H4 (cell line): ENCODE measurements around the gene FAM241A. TPM values are rescaled to one million over a fixed set of nuclear protein-coding genes. Genes with fewer than 3 reads are reported as not detected.

Source experiments
- DNase-seq: peaks from one replicate; pipeline ENCODE4 v3.0.0-alpha.2; 2015; ENCODE audit warnings: low spot score
- total RNA-seq: library from RNA; depleted of rRNA; stranded (reverse); fragments of >200 nt; shearing (Covaris generic); gene quantifications from 2 replicates; pipeline ENCODE4 v1.2.3, GENCODE V29; 2014; rRNA removed

Gene FAM241A
- total RNA-seq, 1 experiment from 2014 or later, result 2.6 TPM

DNA sequence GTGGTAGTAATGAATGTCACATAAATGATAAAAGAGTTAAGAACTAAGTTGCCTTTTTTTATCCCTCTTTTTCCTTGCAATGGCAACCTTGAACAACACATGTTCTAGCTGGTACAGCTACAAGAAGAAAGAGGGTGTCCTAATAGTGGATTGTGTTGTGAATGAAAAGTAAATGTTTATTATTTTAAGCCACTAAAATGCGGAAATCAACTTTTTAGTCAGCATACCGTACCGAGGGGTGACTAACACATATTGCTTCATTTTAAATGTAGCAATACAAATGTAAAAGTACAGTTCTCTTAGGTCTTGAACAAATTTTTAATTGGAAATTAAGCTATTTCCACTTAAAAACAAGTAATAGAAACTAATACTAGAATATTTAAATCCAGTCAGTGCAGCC, 68.6 kb downstream of the FAM241A start:
- DNase-seq, result peak; percentile 75

DNA sequence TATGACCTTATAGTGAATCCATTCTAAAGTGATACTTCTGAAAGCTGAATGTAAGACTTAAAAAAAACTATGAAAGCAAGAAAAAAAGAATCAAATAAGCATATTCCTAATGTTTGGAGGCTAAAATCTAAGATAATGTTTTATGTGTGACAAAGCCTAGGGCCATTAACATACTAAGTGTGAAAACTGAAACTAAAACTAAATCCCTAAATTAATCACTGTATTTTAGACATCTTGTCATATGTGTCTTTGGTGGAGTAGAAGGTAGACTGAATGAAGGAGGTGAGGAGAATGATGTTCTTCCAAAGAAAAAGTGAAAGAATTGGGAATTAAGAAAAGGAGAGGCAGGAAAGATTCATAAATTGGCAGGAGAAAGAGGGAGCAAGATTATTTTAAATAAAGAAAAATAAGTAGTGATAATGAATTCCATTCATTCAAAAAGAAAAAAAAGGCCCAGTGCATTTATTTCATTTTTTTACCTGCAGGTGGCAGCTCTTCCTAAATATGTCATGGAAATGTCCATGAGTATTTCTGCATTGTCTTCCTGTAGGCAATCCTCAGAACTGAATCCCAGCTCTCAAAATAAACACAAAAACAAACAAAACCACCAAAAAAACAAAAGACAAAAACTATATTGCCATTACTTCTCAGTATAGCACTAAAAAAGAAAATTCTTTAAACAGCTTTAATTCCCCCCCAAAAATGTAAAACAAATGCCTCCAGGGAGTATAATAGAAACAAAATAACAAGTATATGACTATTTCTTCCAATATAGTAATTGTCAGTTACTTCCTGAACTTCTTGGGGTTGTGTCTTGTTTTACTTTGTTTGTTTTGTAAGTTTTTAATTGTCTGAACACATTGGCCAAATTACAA, 69.4 kb downstream of the FAM241A start:
- DNase-seq, result peak; percentile 30

DNA sequence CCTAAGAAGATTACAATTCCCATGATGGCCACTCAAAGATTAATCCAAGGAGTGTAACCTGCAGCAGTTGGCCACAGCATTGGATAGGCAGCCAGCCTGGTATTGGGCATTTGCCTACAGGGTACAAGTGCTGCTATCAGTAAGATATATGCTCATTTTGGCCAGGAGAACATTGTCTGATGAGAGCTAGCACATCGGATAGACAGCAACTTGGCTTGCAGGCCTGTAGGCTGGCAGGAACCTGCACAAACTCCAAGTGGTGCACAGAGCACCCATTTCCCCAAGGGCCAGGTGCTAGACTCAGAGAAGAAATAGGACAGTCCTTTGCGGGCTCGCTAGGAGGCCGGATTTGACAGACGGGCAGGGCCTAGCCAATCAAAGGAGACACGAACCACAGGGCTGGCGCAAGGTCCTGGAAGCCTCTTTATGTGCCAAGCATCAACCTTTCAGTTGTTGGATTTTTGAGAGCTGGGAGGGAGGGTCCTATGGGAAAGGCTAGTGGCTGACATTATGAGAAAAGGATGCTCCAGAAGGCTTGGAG, 74.6 kb downstream of the FAM241A start:
- no peak for DNase-seq

DNA sequence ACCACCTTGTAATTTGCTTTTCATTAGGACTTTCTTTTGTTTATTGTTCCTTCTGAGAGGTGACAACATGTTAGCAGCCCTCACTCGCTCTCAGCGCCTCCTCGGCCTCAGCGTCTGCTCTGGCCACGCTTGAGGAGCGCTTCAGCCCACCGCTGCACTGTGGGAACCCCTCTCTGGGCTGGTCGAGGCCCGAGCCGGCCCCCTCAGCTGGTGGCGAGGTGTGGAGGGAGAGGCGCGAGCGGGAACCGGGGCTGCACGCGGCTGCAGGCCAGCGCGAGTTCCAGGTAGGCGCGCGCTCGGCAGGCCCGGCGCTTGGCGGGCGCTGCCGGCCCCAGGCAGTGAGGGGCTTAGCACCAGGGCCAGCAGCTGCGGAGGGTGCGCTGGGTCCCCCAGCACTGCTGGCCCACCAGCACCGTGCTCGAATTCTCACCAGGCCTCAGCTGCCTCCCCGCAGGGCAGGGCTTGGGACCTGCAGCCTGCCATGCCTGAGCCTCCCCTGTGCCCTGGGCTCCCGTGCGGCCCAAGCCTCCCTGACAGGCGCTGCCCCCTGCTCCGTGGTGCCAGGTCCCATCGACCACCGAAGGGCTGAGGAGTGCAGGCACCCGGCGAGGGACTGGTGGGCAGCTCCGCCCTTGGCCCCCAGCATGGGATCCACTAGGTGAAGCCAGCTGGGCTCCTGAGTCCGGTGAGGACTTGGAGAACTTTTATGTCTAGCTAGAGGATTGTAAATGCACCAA, 77.1 kb downstream of the FAM241A start:
- DNase-seq, result no peak

DNA sequence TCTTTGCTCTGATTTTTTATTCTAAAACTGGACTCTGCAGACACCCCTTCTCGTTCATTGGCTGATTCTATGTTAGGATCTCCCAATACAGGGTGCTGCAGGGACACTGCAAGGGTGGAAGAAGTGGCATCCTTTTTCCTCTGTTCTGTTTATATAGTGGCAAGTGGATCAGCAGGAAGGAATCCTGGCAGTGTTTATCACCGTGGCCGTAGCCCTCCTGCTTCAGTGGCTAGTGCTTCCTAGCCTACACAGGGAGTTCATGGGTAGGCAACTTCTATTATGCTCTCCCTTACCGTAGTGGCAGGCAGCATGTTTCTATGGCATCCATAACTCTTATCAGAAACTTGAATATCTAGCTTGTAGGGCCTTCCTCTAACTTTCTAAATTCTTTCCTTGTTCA, 79.9 kb downstream of the FAM241A start:
- no peak for DNase-seq

DNA sequence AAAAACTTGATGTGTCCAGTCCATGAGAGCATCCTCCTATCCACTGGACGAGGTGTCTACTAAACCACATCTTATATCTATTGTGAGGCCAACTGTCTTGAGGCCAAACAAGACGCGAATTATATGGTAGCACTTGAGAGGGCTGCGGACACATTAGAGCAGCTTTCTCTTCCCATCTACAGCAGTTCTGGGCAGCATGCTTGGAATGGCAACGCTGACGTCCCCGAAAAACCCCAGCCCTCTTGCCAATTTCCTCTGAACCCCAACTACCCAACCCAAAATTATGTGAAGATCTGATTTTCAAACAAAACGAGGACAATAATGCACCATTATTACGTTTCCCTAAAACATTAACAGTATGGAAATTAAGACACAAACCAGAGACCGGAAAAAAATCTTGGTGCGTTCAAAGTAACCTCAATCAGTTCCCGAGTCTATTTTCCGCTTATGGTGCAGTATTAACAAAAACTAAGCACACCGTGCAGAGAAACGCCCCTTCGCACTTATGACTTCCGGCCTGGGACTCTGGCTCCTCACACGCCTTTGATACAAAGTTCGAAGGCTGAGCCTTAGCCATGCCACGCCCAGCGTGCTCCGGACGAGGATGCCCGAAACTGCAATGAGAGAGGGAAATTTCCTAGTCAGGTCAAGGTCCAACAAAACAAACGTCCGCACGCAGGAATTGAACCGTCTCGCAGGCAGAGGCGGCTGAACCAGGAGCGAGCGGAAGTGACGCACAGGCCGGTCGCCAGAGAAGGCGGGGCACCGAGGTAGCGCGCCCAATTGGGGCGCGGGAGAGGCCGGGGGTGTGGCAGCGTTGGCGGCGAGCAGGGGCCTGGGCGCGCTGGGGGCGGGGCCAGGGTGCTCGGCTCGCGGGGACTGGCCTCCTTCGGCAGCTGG, 85.9 kb downstream of the FAM241A start:
- DNase-seq, result peak; percentile 96

DNA sequence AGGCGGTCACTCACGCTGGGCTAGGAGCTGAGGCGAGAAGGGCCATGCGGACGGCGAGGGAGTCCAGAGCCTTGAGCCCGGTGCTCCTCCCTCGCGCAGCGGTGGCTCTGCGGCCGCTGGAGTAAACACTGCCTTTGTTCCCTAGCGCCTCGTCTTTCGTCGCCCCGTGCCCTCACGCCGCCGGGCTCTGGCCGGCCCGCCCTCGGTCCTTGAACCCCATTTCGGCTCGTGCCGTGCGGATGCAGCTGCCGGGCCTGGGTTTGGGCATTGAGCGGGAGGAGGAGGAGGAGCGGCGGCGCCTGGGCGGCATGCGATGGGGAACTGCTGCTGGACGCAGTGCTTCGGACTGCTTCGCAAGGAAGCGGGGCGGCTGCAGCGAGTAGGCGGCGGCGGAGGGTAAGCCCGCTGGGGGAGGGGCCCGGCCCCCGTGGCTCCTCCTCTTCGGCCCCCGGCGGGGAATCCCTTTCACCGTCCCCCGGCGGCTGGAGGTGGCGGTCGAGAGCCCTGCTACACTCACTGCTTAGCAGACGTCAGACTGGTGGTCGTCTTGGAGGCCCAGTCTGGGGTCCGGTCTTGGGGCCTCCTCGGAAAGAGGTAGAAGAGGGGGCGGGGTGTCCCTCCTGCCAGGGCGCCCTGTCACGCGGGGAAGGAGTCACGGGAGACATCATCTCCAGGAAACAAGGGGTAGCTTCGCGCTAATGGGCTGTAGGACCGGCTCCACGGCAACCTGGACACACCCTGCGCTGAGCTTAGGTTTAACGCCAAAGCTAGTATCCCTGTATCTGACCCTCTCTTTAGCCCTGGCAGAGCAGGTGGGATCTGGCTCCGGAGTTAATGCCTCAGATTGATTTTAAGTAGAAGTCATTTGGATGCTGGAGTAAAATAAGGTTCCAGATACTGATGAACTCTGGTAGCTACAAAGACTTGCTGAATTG, 86.8 kb downstream of the FAM241A start, which contains the start of gene AP1AR:
TSS of gene AP1AR (plus strand) at position 9 of the 935 bp plus-strand sequence. CDS start at position 314, 305 bp downstream.
- DNase-seq, result peak; percentile 65

DNA sequence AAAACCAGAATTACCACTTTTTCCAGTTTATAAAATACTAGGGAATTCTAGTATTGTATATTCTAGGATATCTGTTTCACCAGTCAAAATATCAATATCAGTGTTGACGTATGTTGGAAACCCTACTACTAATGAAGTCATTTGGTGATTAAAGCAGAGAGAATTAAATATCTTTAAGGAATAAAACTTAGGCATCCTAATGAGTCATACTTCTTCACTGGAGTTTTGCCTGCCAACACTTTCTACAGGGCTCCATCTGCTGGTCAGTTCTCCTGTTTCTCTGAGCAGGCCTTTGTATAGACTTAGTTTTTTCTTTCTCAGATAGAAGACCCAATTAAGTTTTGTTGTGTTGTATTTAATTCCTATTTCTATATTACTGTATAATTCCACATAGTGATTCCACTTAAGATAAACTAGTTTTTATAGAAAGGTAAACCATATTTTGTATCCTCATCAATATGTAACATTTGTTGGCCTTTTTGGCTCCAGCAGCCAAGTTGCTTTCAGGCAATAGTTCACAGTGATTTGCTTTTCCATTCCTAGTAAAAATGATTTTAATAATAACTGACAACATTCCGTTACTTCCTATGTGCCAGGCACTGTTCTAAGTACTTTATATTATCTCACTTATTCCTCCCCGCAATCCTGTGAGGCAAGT, 89.8 kb downstream of the FAM241A start:
- DNase-seq, result peak; percentile 69

DNA sequence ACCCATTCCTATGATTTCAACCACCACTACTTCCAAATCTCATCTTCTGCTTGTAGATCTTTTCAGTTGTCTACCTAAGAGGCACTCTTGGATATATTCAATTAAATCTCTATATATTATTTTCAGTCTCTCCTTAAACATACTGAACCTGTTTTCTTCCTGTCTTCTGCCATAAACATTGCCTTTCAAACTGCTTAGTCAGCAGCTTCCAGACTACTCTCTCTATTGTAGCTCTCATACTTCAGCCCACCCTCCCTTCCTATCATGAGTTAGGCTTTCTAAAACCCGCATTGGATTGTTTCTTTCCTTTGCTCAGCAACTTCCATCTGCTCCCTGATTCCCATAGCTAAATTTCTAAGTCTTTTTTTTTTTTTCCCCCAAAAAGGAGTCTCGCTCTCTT, 90.8 kb downstream of the FAM241A start:
- no peak for DNase-seq

DNA sequence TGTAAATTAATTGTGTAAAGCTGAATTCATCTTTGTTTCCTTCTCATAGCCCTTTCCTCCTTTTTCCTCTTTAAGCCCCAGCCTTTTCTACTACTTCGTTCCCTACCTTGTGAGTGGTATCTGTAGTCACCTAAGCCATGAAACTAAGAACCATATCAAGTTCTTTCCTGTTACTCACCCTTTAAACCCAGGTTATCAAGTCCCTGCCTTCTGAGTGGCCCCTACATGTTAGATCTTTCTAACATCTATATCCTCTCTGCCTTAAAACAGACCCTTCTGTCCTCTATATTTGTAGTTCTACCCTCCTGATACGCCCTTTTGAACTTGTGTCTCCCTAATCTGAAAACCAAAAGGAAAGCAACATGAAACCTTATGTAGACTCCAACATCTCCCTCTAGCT, 93.6 kb downstream of the FAM241A start:
- DNase-seq, result no peak

Other genes starting within 250 kb of the FAM241A start
- 20.1 and 22.9 TPM in 2 replicates for gene AP1AR, start 86.3 kb downstream of the FAM241A start, total RNA-seq
- 7.5 and 22.1 TPM in 2 replicates for gene TIFA, start 140.4 kb downstream of the FAM241A start, total RNA-seq
- gene ALPK1, start 151.9 kb downstream of the FAM241A start, total RNA-seq, result 9.0 and 15.7 TPM in 2 replicates